Endometrial microvascular endothelial cells (primary cell): ENCODE results near the gene SLC35E3. TPM values are rescaled to one million over a fixed set of nuclear protein-coding genes. Genes with fewer than 3 reads are reported as not detected.

Experiments used
- in situ Hi-C: cut with HindIII; loops from 2 replicates; pipeline ENCODE4 v1.10.0; 2017; ENCODE audit warnings: low sequenced_read_pairs, low pct_unique_long_range_greater_than_20kb; ENCODE audit errors: inconsistent ontology term
- total RNA-seq: library from RNA; depleted of rRNA; stranded (reverse); fragments of >200 nt; gene quantifications from one replicate; pipeline ENCODE4 v1.2.3, GENCODE V29; 2015; ENCODE audit errors: inconsistent ontology term

The SLC35E3 gene
- total RNA-seq: 1.2 TPM

DNA sequence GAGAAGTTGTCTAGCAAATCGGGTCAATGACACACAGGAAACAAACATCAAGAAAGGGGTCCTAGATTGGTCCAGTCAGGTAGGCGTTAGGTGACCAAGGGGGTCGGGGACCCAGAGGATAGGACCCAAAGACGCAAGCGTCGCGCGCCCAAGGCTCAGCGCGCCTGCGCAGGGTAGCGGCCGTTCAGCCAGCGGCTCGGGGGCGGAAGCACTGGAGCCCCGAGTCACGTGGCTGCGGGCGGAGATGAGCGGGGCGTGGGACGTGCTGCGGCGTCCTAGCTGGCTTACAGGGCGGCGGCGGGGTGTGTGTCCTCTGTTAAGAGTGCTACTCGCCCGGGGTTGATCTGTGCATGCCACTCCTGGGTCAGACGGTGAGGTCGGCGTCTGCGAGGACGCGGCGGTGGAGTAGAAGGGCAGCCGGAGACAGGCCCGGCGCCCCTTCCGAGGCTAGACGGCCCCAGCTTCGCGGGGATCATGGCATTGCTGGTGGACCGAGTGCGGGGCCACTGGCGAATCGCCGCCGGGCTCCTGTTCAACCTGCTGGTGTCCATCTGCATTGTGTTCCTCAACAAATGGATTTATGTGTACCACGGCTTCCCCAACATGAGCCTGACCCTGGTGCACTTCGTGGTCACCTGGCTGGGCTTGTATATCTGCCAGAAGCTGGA lies at the start of gene SLC35E3:
Gene SLC35E3 (plus strand): TSS at position 273 of the 668 bp plus-strand sequence. CDS start 202 bp downstream, at position 475.
- in situ Hi-C loops: no loop called here

DNA sequence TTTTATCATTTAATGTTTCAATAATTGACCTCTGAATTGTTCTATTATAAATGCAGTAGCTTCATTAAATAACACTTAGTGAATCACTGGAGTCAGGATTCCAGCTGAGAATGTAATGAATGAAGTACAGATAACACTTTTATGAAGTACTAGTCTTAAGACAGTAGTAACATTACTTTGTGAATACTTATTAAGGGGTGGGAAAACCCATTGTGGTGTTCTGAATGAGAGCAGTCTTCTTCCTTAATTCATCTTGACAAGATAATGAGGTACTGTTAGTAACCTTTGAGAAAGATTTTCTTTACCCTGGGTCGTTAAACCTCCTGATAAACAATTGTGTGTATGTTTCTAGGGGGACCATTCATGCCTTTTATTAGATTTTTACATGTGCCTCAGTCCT lies 46.5 kb upstream of the SLC35E3 start:
- in situ Hi-C loops: no loop called here

DNA sequence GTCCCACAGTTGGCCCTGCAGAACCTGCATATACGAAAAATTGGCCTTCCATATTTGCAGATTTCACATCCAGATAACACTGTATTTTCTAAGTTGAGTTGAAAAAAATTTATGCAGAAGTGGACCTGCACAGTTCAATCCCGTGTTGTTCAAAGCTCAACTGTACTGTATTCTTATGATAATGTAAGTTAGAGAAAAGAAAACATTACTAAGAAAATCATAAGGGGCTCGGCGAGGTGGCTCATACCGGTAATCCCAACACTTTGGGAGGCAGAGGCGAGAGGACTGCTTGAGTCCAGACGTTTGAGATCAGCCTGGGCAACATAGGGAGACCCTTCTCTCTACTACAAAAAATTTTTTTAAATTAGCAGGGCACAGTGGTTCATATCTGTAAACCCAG lies 18.2 kb upstream of the SLC35E3 start:
- in situ Hi-C loops: no loop called here

DNA sequence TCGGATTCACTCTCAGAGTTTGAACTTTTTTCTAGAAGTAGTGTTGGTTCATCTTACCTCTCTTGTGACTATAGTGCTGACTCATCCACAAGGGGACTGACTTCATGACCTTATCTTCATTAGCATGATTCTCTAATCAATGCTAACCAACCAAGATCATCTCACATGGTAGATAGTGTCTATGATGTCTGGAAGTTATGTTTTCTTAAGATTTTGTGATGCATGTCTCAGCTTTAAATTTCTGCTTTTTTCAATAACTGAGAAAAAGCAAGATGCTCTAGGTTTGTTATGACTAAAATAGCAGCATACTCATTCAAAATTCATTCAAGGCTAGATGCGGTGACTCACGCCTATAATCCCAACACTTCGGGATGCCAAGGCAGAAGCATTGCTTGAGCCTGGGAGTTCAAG lies 12.3 kb upstream of the SLC35E3 start:
- in situ Hi-C loops: no loop called here

DNA sequence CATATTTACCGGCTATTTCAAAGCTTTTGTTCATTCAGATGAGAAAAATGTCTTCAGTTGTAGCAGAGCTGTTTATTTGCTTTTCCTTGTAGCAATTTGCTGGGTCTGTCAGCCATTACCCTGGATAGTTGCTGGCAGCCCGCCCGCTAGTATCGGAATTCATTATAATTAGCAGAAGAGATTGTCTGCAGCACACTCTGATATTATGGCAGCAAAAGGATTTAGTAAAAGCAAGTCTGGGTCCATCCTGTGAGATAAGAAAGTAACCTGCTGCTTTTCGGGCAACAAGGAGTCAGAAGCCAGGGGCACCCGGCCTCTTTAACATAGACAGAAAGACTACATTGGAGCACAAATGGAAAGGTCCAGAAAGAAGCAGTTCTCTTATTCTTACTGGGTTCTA lies 6.1 kb upstream of the SLC35E3 start:
- in situ Hi-C loops: no loop called here

DNA sequence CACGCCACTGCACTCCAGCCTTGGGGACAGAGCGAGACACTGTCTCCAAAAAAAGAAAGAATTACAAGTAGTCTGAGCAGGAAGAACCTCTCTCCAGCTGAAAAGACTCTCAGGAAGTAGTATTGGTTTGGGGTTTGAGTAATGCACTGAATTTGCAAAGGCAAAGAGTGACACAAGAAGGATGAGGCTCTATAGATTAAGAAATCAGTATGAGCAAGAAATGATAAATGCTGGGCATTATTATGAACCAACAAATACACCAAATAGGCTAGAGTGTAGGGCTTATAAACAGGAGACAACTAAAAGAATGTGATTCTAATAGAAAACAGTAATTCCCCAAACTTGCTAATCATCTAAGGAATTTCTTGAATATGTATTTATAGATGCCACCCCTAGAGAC lies 2.6 kb upstream of the SLC35E3 start:
- in situ Hi-C loops: no loop called here

DNA sequence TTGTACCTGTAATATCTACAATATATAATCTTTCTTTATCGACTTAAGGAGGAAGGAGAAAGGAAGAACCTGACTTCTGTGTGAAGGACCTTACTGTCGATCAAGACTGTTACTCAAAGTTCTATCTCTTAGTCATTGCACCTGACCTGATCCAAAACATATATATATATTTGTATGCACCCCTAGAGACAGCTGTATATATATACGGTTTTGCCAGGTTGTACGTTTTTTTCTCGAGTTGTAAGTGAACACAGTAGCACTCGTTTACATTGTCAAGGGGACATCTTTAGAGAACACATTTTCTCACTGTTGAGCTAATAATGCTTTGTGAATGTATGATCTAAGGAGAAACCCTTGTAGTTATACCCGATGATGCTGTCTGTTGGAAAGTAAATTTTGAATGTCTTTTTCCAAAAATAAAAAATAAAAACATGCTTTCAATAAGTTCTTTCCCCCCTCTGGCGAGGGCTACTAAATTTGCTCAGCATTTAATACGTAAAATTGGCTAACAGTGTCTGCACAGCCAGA lies 536 bp upstream of the SLC35E3 start:
- in situ Hi-C loops: no loop called here

DNA sequence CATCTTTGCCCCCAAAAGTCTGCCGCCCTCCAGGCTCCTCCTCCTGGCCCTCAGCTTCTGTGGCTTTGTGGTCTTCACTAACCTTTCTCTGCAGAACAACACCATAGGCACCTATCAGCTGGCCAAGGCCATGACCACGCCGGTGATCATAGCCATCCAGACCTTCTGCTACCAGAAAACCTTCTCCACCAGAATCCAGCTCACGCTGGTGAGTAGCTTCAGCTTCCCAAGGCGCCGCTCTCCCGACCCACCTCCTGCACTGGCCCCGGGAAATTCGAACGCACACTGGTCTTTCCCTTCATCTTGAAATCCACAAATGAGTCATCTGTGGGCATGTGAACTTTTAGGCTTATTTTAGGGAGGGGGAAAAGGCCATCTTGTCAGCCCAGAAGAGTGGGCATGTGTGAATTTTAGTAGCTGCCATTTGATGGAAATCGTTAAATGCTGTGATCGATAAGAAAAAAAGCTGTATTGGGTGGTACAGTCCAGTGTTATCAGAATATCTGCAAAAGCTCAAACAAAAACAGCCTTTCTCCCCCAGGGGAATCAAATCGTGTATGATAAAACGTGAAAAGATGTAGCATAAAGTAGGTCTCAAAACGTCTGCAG lies 700 bp downstream of the SLC35E3 start:
- in situ Hi-C loops: no loop called here

DNA sequence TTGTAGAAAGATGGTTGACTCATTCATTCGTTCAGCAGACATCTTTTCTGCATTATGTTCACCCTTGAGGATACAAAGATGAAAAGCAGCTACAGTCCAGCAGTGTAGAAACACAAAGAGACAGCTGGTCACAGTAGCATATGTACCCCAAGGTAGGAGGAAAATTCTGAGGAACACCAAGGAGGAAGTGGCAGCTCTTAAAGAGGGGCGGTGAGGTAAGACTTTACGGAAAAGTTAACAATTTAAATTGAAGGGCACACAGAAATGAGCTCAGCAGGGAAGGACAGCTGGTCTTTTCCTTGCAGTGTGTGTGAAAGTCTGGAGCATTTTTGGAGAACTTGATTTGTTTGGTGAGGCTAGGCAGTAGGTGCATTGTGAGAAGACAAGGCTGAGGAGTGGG lies 3.5 kb downstream of the SLC35E3 start:
- in situ Hi-C loops: no loop called here

DNA sequence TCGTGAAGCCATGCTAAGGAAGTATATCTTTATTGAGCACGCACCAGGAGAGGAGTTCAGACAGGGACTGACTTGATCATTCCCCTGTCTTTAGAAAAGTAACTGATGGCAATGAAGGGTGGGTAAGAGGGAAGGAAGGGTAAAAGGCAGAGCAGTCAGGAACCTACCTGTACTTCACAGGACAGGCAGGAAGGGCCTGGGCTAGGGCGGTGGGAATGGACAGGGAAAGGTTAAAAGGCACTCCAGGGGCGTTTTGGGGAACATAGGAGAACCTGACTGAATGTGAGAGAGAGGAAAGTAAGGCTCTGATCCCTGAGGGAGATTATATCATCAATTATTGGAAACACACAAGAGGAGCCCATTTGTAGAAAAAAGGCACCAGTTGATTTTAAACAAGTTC lies 3.9 kb downstream of the SLC35E3 start:
- in situ Hi-C loops: no loop called here

DNA sequence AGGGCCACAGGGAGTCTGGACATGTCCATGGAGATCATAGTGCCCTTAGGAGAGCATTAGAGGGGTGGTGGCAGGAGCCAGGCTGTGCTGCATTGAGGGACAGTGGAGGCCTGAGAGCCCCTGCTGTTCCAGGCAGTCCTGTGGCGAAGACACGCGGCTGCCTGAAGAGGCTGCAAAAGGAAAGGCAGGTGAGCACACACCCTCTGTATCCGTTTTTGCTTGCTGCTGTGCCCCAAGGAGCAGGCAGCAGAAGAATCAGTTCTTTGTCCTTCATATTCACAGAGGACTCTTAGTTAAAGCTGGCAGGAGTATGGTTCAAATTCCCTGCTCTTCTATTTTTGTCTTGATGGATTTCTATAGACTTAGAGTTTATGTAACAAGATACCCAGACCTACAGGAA lies 4.5 kb downstream of the SLC35E3 start:
- in situ Hi-C loops: no loop called here

DNA sequence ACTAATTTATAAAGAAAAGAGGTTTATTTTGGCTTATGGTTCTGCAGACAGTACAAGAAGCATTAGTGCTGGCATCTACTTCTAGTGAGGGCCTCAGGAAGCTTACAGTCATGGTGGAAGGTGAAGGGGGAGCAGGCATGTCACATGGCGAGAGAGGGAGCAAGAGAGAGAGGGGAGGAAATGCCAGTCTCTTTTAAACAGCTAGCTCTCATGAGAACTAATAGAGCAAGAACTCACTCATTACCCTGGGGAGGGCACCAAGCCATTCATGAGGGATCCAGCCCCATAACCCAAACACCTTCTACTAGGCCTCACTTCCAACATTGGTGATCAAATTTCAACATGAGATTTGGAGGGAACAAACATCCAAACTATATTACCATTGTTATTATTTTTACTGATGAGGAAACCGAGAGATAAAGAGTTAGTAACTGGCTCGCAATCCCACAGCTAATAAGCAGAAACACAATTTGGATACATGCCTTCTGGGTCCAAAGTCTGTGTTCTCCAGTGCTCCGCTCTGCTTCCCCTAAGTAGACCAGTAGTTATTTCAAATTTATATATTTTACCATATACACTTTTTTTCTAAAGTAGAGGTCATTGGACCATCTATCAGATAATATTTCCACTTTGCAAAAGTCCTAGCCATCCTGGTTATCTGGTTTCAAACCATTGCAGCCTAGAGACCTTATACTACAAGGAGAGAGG lies 9.7 kb downstream of the SLC35E3 start:
- in situ Hi-C loops: no loop called here

DNA sequence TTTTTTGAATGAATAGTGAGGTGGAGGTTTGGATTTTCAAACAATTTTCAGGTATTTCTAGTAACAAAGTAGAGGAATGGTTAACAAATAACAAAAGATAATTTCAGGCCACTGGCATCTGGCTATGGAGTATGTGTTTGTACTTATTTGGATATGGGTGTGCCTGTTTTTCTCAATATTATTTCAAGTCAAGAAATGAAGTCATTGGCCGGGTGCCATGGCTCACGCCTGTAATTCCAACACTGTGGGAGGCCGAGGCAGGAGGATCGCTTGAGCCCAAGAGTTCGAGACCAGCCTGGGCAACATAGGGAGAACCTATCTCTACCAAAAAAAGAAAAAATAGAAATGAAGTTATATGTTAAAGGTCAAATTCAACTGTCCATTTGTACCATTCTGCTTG lies 13.9 kb downstream of the SLC35E3 start:
- in situ Hi-C loops: no loop called here

DNA sequence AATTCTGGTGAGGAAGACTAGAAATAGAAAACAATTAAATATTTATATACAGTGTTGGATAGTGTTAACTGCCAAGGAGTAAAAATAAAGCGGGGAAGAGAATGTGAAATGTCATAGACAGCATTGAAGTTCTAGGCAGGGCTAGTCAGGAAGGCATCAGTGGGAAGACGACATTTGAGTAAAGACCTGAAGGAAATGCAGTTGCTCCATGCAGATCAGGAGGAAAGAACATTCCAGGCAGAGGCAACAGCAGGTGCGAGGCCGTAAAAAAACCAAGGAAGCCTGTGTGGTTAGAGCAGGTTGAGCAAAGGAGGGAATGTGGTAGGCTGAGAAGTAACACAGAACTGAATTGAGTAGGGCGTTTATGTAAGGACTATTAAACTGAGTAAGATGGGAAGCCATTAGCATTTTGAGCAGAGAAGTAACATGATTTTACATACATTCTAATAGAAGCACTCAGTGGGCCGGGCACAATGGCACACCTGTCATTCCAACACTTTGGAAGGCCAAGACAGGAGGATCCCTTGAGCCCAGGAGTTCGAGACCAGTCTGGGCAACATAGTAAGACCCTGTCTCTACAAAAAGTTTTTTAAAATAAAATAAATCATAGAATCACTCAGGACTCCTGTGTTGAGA lies 14.9 kb downstream of the SLC35E3 start:
- in situ Hi-C loops: no loop called here

DNA sequence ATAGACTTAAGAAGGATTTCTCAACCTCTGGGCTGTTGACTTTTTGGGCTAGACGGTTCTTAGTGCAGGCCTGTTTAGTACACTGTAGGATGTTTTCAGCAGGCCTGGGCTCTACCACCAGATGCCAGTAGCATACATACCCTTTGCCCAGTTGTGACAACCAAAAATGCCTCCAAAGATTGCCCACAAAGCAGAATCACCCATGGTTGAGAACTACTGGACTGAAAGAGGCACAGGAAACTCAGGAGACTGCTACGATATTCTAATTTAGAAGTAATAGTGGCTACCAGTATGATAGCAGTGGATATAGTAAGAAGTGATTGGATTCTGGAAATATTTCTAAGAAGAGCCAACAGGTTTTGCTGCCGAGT lies 15.5 kb downstream of the SLC35E3 start:
- in situ Hi-C loops: no loop called here

DNA sequence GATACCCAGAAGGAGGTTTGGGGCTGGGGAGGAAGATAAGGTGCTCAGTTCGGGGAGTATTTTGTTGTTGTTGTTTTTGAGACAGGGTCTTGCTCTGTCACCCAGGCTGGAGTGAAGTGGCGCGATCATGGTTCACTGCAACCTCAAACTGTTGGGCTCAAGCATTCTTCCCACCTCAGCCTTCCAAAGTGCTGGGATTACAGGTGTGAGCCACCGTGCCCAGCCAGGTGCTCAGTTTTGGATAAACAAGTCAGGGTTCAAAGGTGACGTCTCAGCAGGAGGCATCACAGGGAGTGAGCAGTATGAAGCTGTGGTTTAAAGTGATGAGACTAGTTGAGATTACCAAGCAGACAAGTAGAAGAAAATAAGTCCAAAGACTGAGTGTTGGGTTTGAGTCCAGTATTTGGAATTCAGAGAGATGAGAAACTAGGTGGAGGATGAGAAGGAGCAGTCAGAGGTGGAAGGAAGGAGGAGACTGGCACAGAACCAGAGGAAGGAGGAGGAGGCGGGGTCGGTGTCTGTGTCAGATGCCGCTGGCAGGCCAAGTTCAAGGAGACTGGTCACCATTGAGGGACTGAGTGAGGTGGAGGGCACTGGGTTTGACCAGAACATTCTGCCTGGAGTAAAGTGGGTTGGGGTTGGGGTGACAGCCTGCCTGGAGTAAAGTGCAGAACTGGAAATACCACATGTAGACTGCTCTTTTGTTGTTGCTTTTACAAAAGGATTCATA lies 16.1 kb downstream of the SLC35E3 start:
- in situ Hi-C loops: no loop called here

DNA sequence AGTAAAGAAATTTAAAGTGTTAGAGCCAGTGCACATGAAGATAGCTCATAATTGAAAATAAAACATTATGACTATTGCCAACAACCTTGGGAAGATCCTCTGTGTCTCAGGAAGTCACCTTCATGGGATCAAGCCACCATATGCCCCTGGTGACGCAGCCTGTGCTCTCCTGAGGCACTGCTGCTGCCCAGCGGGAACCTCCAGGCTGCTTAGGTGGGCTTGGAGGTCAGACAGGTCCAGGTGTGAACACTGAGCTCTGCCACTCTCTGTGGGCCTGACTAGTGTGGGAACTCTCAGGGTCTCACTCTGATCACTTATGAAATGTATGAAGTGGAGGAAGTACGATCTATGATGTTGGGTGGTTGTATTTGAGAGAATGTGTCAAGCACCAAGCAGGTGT lies 16.7 kb downstream of the SLC35E3 start:
- in situ Hi-C loops: no loop called here

DNA sequence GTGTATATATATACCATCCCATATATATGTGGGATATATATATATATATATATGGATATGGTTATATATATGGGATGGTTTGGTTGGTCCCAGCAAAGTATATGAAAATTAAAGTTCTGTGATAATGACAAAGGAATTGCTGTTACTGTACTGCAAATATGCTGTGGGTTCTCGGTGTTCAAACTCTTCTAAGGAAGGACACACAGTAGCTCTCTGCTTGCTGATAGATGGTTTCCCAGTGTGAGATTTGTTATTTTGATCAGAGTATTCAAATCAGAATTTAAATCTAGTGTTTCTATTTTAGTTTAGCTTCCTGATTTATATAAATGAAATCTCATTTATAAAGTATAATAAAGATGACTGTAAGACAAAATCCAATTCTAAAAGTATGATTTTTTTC lies 19.7 kb downstream of the SLC35E3 start:
- in situ Hi-C loops: no loop called here

DNA sequence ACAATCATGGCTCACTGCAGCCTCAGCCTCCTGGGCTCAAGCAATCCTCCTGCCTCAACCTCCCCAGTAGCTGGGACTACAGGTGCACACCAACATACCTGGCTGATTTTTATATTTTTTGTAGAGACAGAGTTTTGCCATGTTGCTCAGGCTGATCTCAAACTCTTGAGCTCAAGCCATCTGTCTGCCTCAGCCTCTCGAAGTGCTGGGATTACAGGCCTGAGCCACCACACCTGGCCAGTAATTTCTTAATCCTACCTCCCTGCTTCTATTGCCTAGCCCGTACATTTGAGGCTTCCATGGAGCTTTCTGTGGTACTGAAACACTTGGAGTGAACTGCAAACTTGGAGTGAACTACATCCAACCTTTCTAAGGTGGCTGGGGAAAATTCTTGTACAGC lies 20.7 kb downstream of the SLC35E3 start:
- in situ Hi-C loops: no loop called here
